Fibroblast of gingiva (primary cell): ENCODE data around the gene HES7.

Experiments
- DNase-seq: peaks from one replicate; pipeline ENCODE4 v3.0.0-alpha.2; 2011; ENCODE audit warnings: low read depth

The HES7 gene

GRCh38 chr17:8142887-8143580, 19.1 kb upstream of the HES7 start:
- DNase-seq = no peak

GRCh38 chr17:8142158-8142886, 18.4 kb upstream of the HES7 start:
- no peak for DNase-seq

GRCh38 chr17:8141741-8142140, 17.8 kb upstream of the HES7 start:
- DNase-seq = no peak

GRCh38 chr17:8141045-8141444, 17.1 kb upstream of the HES7 start:
- DNase-seq = no peak

- no peak for DNase-seq
Observed at GRCh38 chr17:8140065-8141029, 16.4 kb upstream of the HES7 start.

GRCh38 chr17:8138672-8139371, 14.9 kb upstream of the HES7 start:
- peak; percentile 96 for DNase-seq

GRCh38 chr17:8138374-8138671, 14.4 kb upstream of the HES7 start:
- DNase-seq = no peak

- no peak for DNase-seq
Observed at GRCh38 chr17:8137645-8138373, 13.9 kb upstream of the HES7 start.

- DNase-seq = no peak
Observed at GRCh38 chr17:8133941-8134340, 10.0 kb upstream of the HES7 start.

- DNase-seq = no peak
Observed at GRCh38 chr17:8133399-8133798, 9.5 kb upstream of the HES7 start.

- DNase-seq = no peak
Observed at GRCh38 chr17:8131844-8132441, 8.0 kb upstream of the HES7 start.

- no peak for DNase-seq
Observed at GRCh38 chr17:8128125-8128784, 4.3 kb upstream of the HES7 start.

GRCh38 chr17:8126491-8127066, 2.7 kb upstream of the HES7 start:
- DNase-seq = no peak

- DNase-seq = no peak
Observed at GRCh38 chr17:8125947-8126490, 2.1 kb upstream of the HES7 start.

GRCh38 chr17:8125154-8125946, 1.4 kb upstream of the HES7 start:
- no peak for DNase-seq

GRCh38 chr17:8124350-8125153, 646 bp upstream of the HES7 start:
- DNase-seq = no peak

- no peak for DNase-seq
Observed at GRCh38 chr17:8122924-8123694, 797 bp downstream of the HES7 start.
